Vagina (tissue), 2 donors: Measurements from ENCODE around the gene HPCA.

Experiments used
- POLR2A ChIP-seq, 2 donors: fragments of 450-650 bp; IDR thresholded peaks; one replicate each; pipeline ENCODE4 v1.6.1; 2017; ENCODE audit warnings: antibody characterized with exemption in 2 of 2, mild to moderate bottlenecking in 2 of 2, moderate library complexity in 2 of 2
- TF ChIP-seq, protein P1 (sequence below), 3 experiments: fragments of 450-650 bp in 2 of 3; fragments of 200-600 bp in 1 of 3; sonication (generic) in 1 of 3; IDR thresholded peaks; one replicate each; pipeline ENCODE4 v1.5.1; 2017 to 2019; ENCODE audit warnings: antibody characterized with exemption in 3 of 3, mild to moderate bottlenecking in 2 of 3, moderate library complexity in 2 of 3

DNA sequence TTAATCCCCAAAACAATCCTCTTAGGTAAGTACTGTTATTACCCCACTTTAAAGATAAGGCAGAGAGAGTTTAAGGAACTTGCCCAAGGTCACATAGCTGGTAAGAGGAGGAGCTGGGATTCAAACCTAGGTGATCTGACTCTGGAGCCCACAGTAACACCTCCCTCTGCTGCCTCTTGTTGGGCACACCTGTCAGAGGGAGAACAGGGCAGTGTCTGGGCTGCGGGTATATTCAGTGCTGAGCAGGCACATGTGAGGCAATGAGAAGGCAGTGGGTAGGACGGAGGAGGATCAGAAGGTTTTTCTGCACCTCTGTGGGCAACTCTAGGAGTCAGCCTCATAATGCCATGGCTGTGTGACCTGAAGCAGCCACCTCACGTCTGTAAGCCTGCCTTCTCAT lies 1.8 kb downstream of the HPCA start:
- no peak for TF ChIP-seq POLR2A (IDR thresholded peaks at IDR 0.05)
- TF ChIP-seq, protein P1, sequence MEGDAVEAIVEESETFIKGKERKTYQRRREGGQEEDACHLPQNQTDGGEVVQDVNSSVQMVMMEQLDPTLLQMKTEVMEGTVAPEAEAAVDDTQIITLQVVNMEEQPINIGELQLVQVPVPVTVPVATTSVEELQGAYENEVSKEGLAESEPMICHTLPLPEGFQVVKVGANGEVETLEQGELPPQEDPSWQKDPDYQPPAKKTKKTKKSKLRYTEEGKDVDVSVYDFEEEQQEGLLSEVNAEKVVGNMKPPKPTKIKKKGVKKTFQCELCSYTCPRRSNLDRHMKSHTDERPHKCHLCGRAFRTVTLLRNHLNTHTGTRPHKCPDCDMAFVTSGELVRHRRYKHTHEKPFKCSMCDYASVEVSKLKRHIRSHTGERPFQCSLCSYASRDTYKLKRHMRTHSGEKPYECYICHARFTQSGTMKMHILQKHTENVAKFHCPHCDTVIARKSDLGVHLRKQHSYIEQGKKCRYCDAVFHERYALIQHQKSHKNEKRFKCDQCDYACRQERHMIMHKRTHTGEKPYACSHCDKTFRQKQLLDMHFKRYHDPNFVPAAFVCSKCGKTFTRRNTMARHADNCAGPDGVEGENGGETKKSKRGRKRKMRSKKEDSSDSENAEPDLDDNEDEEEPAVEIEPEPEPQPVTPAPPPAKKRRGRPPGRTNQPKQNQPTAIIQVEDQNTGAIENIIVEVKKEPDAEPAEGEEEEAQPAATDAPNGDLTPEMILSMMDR (IDR thresholded peaks at IDR 0.05) = no peak
